Large intestine (tissue), 3 donors: Measurements from ENCODE around the gene UBAP1. TPM values are rescaled to one million over a fixed set of nuclear protein-coding genes. Genes with fewer than 3 reads are reported as not detected.
"Not testable (repeated sequence)": the region's sequence is repeated elsewhere in the genome, so short reads cannot be mapped to it uniquely, and the experiment has no call there.

Experiments
- DNase-seq, 2 donors: peaks; one replicate each; pipeline versions ENCODE4 v3.0.0 to v3.0.0-alpha.2; 2013
- H3K27ac ChIP-seq: one replicate; pipeline ENCODE4 v1.5.1; 2013; ENCODE audit warnings: low read length
- H3K27me3 ChIP-seq: 2 replicates; pipeline ENCODE4 v1.6.1; 2013; ENCODE audit warnings: low read length; ENCODE audit not compliant: control insufficient read depth, insufficient read depth
- H3K36me3 ChIP-seq: 2 replicates; pipeline ENCODE4 v1.6.1; 2013; ENCODE audit warnings: low read length; ENCODE audit not compliant: control insufficient read depth, insufficient read depth
- H3K4me1 ChIP-seq: one replicate; pipeline ENCODE4 v1.6.1; 2013; ENCODE audit warnings: low read length; ENCODE audit not compliant: control insufficient read depth, insufficient read depth
- H3K4me3 ChIP-seq: one replicate; pipeline ENCODE4 v1.5.1; 2013; ENCODE audit warnings: low read length
- H3K9me3 ChIP-seq: one replicate; pipeline ENCODE4 v1.6.1; 2013; ENCODE audit warnings: mild to moderate bottlenecking, low read depth, low read length, moderate library complexity; ENCODE audit not compliant: control insufficient read depth
- WGBS: methylation state at CpG from one replicate; pipeline ENCODE4 v1.1.5; 2013; ENCODE audit warnings: low lambda C conversion rate; ENCODE audit not compliant: insufficient coverage; 5-methylcytosine and 5-hydroxymethylcytosine counted together
- polyA plus RNA-seq: library from polyadenylated mRNA; unstranded; fragments of 120-200 nt; gene quantifications from one replicate; pipeline ENCODE4 v1.2.1, GENCODE V29; 2013

The UBAP1 gene
- polyA plus RNA-seq, 1 donor, result 43.4 TPM

DNA sequence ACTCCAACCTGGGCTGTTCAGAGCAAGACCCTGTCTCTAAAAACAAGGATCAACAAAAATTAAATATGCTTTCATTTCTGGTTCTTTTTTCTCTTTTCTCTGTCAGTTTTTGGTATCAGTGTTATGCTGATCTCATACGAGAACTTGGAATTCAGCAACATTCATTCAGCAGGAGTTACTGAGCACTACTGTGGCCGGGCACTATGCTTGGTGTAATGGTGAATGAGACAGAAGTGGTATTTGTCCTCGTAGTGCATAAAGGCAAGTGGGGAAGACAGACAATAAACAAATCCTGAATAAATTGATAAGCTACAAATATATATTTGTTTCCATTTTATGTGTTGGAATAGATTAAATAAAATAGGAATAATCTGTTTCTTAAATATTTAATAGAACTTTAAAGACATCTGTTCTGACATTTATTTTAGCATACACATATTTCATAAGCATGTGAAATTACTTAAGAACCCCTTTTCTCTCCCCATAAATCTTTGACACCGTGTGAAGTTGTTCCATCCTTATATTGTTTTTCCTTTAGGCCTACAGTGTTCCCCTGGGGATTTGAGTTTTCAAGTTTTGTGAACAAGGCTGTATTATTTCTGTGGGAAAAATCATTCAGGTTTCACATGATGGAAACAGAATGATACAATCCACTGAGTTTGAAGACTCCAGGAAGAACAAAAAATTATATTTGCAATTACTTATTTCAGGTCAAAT lies 24.6 kb downstream of the UBAP1 start:
- no peak overlapping the region for H3K27ac ChIP-seq
- H3K4me1 ChIP-seq, result no peaks in the 10 kb centered on the region
- peaks cover 19% of the 10 kb centered on the region for H3K36me3 ChIP-seq
- 60% methylated on average over 1 of the region's 4 CpGs for WGBS
- H3K27me3 ChIP-seq, result no peaks in the 10 kb centered on the region
- no peak for DNase-seq
- H3K9me3 ChIP-seq, result no peaks in the 10 kb centered on the region
- H3K4me3 ChIP-seq, result no peak overlapping the region

GRCh38 chr9:34203992-34204635 lies 25.3 kb downstream of the UBAP1 start:
- no peak for DNase-seq
- H3K27ac ChIP-seq, result no peak overlapping the region
- H3K36me3 ChIP-seq, result peaks cover 16% of the 10 kb centered on the region
- no peaks in the 10 kb centered on the region for H3K27me3 ChIP-seq
- WGBS, result no CpG with 5 or more reads among the region's 6 CpGs
- H3K9me3 ChIP-seq, result no peaks in the 10 kb centered on the region
- no peaks in the 10 kb centered on the region for H3K4me1 ChIP-seq
- no peak overlapping the region for H3K4me3 ChIP-seq

GRCh38 chr9:34205102-34205501 lies 26.3 kb downstream of the UBAP1 start:
- Histone ChIP-seq H3K36me3 (peaks cover 16% of the 10 kb centered on the region), H3K9me3 (no peaks in the 10 kb centered on the region), H3K4me3 (no peak overlapping the region), H3K27me3 (no peaks in the 10 kb centered on the region), H3K4me1 (no peaks in the 10 kb centered on the region), H3K27ac (no peak overlapping the region)
- no peak for DNase-seq

DNA sequence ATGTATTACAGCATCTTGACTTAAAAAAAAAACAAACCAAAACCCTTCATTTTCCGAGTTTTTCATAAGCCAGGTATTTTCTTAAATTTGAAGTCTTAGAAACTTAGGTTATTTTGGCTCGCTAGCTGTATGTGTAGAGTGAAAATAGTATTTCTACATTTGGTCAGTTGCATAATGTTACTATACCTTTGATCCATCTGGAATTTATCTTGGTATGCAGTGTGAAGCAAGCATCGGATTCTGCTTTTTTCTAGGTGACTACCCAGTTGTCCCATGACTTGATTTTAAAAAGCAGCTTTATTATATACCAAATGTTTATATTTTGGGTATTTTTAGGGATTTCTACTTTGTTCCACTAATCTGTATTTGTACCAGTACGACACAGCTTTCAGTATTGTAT lies 27.7 kb downstream of the UBAP1 start:
- Histone ChIP-seq H3K36me3 (peaks cover 9% of the 10 kb centered on the region), H3K27ac (no peak overlapping the region), H3K9me3 (no peaks in the 10 kb centered on the region), H3K4me3 (no peak overlapping the region), H3K27me3 (no peaks in the 10 kb centered on the region), H3K4me1 (no peaks in the 10 kb centered on the region)
- DNase-seq, result no peak
- 100% methylated on average over 2 of the region's 4 CpGs for WGBS

- WGBS, result 90% methylated on average over 1 of the region's 1 CpG
- DNase-seq, result no peak
Measured at GRCh38 chr9:34211395-34211794, 32.6 kb downstream of the UBAP1 start.

GRCh38 chr9:34214354-34215000 lies 35.6 kb downstream of the UBAP1 start:
- DNase-seq, H3K4me3 ChIP-seq, H3K4me1 ChIP-seq, H3K27me3 ChIP-seq, H3K36me3 ChIP-seq, H3K27ac ChIP-seq, H3K9me3 ChIP-seq: not testable (repeated sequence)
- WGBS, result 82% methylated on average over 3 of the region's 4 CpGs

More at GRCh38 chr9:34211395-34211794, 32.6 kb downstream of the UBAP1 start:
- Histone ChIP-seq H3K27ac (no peak overlapping the region), H3K4me1 (no peaks in the 10 kb centered on the region), H3K4me3 (no peak overlapping the region), H3K36me3 (no peaks in the 10 kb centered on the region), H3K9me3 (no peaks in the 10 kb centered on the region), H3K27me3 (no peaks in the 10 kb centered on the region)

DNA sequence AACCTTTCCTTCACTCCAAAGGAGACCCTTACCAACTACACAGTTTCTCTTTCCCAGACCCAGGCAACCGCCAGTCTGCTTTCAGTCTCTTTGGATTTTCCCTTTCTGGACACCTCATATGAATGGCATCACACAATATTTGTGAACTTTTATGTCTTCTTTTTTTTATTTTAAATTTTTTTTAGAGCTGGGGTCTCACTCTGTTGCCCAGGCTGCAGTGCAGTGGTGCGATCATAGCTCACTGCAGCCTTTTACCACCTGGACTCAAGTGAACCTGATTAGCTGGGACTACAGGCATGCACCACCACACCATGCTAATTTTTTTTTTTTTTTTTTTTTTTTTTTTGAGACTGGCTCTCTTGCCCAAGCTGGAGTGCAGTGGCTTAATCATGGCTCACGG lies 37.5 kb downstream of the UBAP1 start:
- Histone ChIP-seq H3K27ac (no peak overlapping the region), H3K27me3 (no peaks in the 10 kb centered on the region), H3K4me3 (no peak overlapping the region), H3K4me1 (no peaks in the 10 kb centered on the region), H3K36me3 (no peaks in the 10 kb centered on the region), H3K9me3 (no peaks in the 10 kb centered on the region)
- no peak for DNase-seq
- WGBS, result 100% methylated on average over 1 of the region's 3 CpGs

DNA sequence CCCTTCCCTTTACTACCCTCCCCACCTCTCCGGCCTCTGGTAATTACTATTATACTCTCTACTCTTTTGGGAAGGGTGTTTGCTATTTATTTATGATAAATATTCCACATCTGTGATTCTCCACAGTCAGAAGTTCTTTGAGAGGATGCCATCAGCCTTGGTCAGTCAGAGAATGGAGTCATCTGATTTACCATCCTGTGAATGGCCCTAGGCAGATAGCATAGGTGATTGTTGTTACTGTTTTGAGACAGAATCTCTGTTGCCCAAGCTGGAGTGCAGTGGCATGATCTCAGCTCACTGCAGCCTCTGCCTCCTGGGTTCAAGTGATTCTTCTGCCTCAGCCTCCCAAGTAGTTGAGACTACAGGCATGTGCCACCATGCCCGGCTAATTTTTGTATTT lies 38.2 kb downstream of the UBAP1 start:
- not testable (repeated sequence) for H3K27ac ChIP-seq, H3K4me1 ChIP-seq, H3K27me3 ChIP-seq, DNase-seq, H3K36me3 ChIP-seq, H3K4me3 ChIP-seq, H3K9me3 ChIP-seq
- 100% methylated on average over 1 of the region's 2 CpGs for WGBS

GRCh38 chr9:34218446-34218845 lies 39.6 kb downstream of the UBAP1 start:
- no peak overlapping the region for H3K4me3 ChIP-seq
- H3K4me1 ChIP-seq, result no peaks in the 10 kb centered on the region
- no peaks in the 10 kb centered on the region for H3K9me3 ChIP-seq
- H3K36me3 ChIP-seq, result peaks cover 6% of the 10 kb centered on the region
- H3K27me3 ChIP-seq, result no peaks in the 10 kb centered on the region
- WGBS, result no CpG with 5 or more reads among the region's 5 CpGs
- H3K27ac ChIP-seq, result no peak overlapping the region
- no peak for DNase-seq

DNA sequence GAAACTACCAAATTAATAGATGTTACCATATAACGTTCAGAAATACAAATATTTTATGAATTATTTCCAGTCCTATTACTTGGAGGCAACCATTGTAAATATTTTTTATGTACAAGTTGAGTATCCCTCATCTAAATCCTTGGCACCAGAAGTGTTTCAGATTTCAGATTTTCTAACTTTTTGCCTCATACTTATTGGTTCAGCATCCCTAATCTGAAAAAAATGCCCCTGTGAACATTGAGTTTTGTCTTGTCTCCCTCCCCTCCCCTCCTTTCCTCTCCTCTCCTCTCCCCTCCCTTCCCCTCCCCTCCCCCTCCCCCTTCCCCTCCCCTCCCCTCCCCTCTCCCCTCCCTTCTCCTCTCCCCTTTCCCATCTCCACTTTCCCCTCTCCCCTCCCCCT lies 40.6 kb downstream of the UBAP1 start:
- Histone ChIP-seq H3K27ac (no peak overlapping the region), H3K4me3 (no peak overlapping the region), H3K36me3 (peaks cover 12% of the 10 kb centered on the region), H3K27me3 (no peaks in the 10 kb centered on the region), H3K4me1 (no peaks in the 10 kb centered on the region), H3K9me3 (no peaks in the 10 kb centered on the region)
- no peak for DNase-seq
- WGBS, result 100% methylated on average over 1 of the region's 1 CpG
